HepG2 (cell line): ENCODE measurements around the gene SETD1B. TPM values are rescaled to one million over a fixed set of nuclear protein-coding genes. Genes with fewer than 3 reads are reported as not detected.

Experiments
- ATAC-seq: fragments of 200-7000 bp; cut with Tn5 transposase; 3 replicates; pipeline ENCODE4 v1.9.1; 2020; ENCODE audit warnings: mild to moderate bottlenecking, moderate library complexity
- BruUV-seq: library from RNA; stranded (reverse); fragments of 400-500 nt; replicated peaks from 2 replicates; lab custom pipeline; 2021; lab: Mats Ljungman, UMichigan
- CTCF ChIA-PET: fragments of 300-600 bp; formaldehyde crosslinking; extraction: SDS; loops from one replicate; lab custom pipeline; 2021; ENCODE audit warnings: low total read pairs, inconsistent platforms, low intra/inter-chr PET ratio; lab: Yijun Ruan, JAX
- POLR2A ChIA-PET: fragments of 350-600 bp; sonication (Branson Sonifier 250); formaldehyde crosslinking; loops from one replicate; lab custom pipeline; 2020; ENCODE audit warnings: antibody characterized with exemption, inconsistent platforms; lab: Yijun Ruan, JAX
- DNase-seq: peaks from one replicate; pipeline ENCODE4 v3.0.0-alpha.2; 2015; ENCODE audit warnings: low spot score
- FAIRE-seq: peaks from 3 replicates; lab custom pipeline; 2011; peaks lifted over from hg19 to GRCh38; lab: Jason Lieb, UNC
- H2AFZ ChIP-seq: one replicate; pipeline ENCODE4 v1.6.1; 2011; ENCODE audit warnings: low read length, inconsistent platforms
- H3K27ac ChIP-seq: fragments of 300-600 bp; 3 replicates; pipeline ENCODE4 v1.8.0; 2011; ENCODE audit warnings: mixed run types, mild to moderate bottlenecking, mixed read lengths, low read length, inconsistent platforms; ENCODE audit not compliant: insufficient read depth; ENCODE audit errors: extremely low read length
- H3K27me3 ChIP-seq, 2 experiments: fragments of 200-600 bp in 1 of 2; 2 replicates in 1 of 2; 3 replicates in 1 of 2; pipeline versions ENCODE4 v1.6.0 to v1.8.0; 2011; ENCODE audit warnings: low read length in 2 of 2, mild to moderate bottlenecking in 2 of 2, moderate library complexity in 2 of 2, inconsistent platforms in 1 of 2; ENCODE audit not compliant: insufficient read depth in 2 of 2, control insufficient read depth in 1 of 2
- H3K36me3 ChIP-seq, 2 experiments: fragments of 200-600 bp in 1 of 2; replicated peaks in 1 of 2; 2 replicates in 1 of 2; 3 replicates in 1 of 2; pipeline versions ENCODE4 v1.5.1 to v1.8.0; 2011; ENCODE audit warnings: low read length in 2 of 2, inconsistent platforms in 1 of 2; ENCODE audit not compliant: insufficient read depth in 2 of 2, control insufficient read depth in 1 of 2
- H3K4me1 ChIP-seq: 2 replicates; pipeline ENCODE4 v1.5.1; 2012; ENCODE audit warnings: low read length, inconsistent platforms; ENCODE audit not compliant: insufficient read depth
- H3K4me2 ChIP-seq: 2 replicates; pipeline ENCODE4 v1.6.0; 2011; ENCODE audit warnings: low read depth, low read length, inconsistent platforms
- H3K4me3 ChIP-seq, 3 experiments: fragments of 200-600 bp in 1 of 3; sonication (generic), shearing (Covaris generic) in 1 of 3; replicated peaks in 1 of 3; 2 replicates each; pipeline ENCODE4 v1.5.1; 2011 to 2016; ENCODE audit warnings: low read length in 3 of 3, inconsistent platforms in 2 of 3, low read depth in 2 of 3, mild to moderate bottlenecking in 2 of 3, control low read depth in 1 of 3, mixed read lengths in 1 of 3; ENCODE audit not compliant: insufficient read depth in 1 of 3
- H3K79me2 ChIP-seq: one replicate; pipeline ENCODE4 v1.6.1; 2011; ENCODE audit warnings: low read length, inconsistent platforms; ENCODE audit not compliant: insufficient read depth
- H3K9ac ChIP-seq: 2 replicates; pipeline ENCODE4 v1.6.0; 2011; ENCODE audit warnings: mild to moderate bottlenecking, low read depth, low read length, inconsistent platforms; ENCODE audit not compliant: insufficient read depth
- H3K9me3 ChIP-seq: 2 replicates; pipeline ENCODE4 v1.5.1; 2012; ENCODE audit warnings: mild to moderate bottlenecking, low read length
- H4K20me1 ChIP-seq: 2 replicates; pipeline ENCODE4 v1.6.0; 2011; ENCODE audit warnings: inconsistent platforms, mild to moderate bottlenecking, low read length, moderate library complexity; ENCODE audit not compliant: insufficient read depth
- NR2F6 ChIP-seq, 2 experiments: IDR thresholded peaks; 2 replicates each; pipeline ENCODE4 v1.6.1; 2016; ENCODE audit warnings: antibody characterized with exemption in 1 of 2, mild to moderate bottlenecking in 1 of 2
- TEAD3 ChIP-seq: optimal IDR thresholded peaks from 2 replicates; pipeline ENCODE3; 2016; ENCODE audit warnings: borderline replicate concordance
- ZNF564 ChIP-seq: sonication (generic); formaldehyde crosslinking; IDR thresholded peaks from 2 replicates; pipeline ENCODE4 v1.8.1; 2023; ENCODE audit warnings: mild to moderate bottlenecking, missing genetic modification reagents
- ZNF629 ChIP-seq: sonication (generic); formaldehyde crosslinking; conservative IDR thresholded peaks from 2 replicates; pipeline ENCODE4 v1.5.0; 2020; ENCODE audit warnings: missing genetic modification reagents
- WGBS: methylation state at CpG from one replicate; pipeline ENCODE4 v1.1.6; 2017; ENCODE audit warnings: low lambda C conversion rate; 5-methylcytosine and 5-hydroxymethylcytosine counted together
- in situ Hi-C: cut with HindIII; loops from 2 replicates; pipeline ENCODE4 v1.10.0; 2017; ENCODE audit warnings: low pct_unique_long_range_greater_than_20kb; ENCODE audit not compliant: extremely low pct_ligation_motif_present
- intact Hi-C: fragments of 100-400 bp; cut with micrococcal nuclease; formaldehyde crosslinking; loops from one replicate; pipeline ENCODE4 v1.10.0; 2022; ENCODE audit not compliant: unreplicated experiment
- polyA plus RNA-seq, 8 experiments: library from polyadenylated mRNA; depleted of rRNA in 3 of 8; stranded (reverse) in 7 of 8; unstranded in 1 of 8; fragments of >200 nt; fragmentation: Illumina TruSeq in 4 of 8; extraction: Trizol in 4 of 8; gene quantifications; 2 replicates each; pipeline versions ENCODE4 v1.2.1 to v1.2.3, GENCODE V29; 2011 to 2016; ENCODE audit warnings: low read depth in 4 of 8, missing spikeins in 1 of 8, mixed read lengths in 1 of 8; ENCODE audit not compliant: insufficient read depth in 1 of 8
- total RNA-seq, 5 experiments: library from RNA; depleted of rRNA; stranded (reverse); fragments of >200 nt; fragmentation: Illumina TruSeq; extraction: Trizol; gene quantifications; 2 replicates each; pipeline ENCODE4 v1.2.3, GENCODE V29; 2016; ENCODE audit warnings: low read depth in 1 of 5
- TF ChIP-seq, protein P1 (sequence below): sonication (generic); formaldehyde crosslinking; IDR thresholded peaks from 2 replicates; pipeline ENCODE4 v1.4.0; 2020; ENCODE audit warnings: low read depth, missing genetic modification reagents
- TF ChIP-seq, protein P2 (sequence below): sonication (generic); formaldehyde crosslinking; IDR thresholded peaks from 2 replicates; pipeline ENCODE4 v1.4.0; 2020; ENCODE audit warnings: missing genetic modification reagents

Gene SETD1B
- total and polyA plus RNA-seq, 2 of the 13 experiments (the other 11 are each of a cell fraction or from before 2014, with no cell fraction given), result 1.1 to 1.4 TPM

DNA sequence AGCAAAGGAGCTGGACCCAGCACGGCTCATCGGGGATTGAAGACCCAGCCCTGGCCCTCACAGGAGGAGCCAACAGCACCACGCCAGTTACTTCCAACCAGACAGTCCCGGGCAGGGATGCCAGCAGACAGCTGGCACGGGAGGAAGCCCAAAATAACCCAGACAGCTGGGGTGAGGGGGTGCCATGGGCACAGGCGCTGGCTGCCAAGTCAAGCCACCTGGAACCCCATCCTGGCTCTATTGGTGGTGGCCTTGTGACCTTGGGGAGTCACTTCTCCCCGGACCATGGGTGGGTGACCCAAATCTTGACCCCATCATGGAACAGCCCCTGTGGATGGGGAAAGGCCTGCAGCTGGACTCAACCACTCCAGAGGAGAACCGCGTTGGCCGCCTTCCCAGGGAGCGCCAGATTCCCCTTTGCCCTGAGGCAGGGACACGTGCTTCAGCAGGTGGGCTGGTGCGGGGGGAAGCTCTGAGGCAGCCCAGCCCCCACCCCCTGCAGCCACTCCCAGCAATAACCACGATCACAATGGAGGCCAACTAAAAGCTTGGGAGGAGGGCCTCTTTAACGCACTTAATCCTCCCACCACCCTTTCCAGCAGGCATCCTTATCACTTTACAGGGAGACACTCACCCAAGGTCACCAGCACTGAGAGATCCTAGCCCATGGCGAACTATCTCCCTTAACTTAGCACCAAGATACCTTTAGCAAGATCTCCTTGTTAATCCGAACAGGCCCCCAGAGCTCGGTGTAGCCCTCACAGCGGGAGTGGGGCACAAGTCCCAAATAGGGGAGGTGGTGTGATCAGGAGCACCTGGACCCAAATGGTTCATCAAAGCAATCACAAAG is 5.6 kb upstream of the SETD1B start (continued):
- TF ChIP-seq, protein P1, sequence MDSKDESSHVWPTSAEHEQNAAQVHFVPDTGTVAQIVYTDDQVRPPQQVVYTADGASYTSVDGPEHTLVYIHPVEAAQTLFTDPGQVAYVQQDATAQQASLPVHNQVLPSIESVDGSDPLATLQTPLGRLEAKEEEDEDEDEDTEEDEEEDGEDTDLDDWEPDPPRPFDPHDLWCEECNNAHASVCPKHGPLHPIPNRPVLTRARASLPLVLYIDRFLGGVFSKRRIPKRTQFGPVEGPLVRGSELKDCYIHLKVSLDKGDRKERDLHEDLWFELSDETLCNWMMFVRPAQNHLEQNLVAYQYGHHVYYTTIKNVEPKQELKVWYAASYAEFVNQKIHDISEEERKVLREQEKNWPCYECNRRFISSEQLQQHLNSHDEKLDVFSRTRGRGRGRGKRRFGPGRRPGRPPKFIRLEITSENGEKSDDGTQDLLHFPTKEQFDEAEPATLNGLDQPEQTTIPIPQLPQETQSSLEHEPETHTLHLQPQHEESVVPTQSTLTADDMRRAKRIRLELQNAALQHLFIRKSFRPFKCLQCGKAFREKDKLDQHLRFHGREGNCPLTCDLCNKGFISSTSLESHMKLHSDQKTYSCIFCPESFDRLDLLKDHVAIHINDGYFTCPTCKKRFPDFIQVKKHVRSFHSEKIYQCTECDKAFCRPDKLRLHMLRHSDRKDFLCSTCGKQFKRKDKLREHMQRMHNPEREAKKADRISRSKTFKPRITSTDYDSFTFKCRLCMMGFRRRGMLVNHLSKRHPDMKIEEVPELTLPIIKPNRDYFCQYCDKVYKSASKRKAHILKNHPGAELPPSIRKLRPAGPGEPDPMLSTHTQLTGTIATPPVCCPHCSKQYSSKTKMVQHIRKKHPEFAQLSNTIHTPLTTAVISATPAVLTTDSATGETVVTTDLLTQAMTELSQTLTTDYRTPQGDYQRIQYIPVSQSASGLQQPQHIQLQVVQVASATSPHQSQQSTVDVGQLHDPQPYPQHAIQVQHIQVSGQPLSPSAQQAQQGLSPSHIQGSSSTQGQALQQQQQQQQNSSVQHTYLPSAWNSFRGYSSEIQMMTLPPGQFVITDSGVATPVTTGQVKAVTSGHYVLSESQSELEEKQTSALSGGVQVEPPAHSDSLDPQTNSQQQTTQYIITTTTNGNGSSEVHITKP, result peak; percentile 64; the same call in 1 of the 2 replicates
- TF ChIP-seq NR2F6 (IDR thresholded peaks at IDR 0.05), result no peak
- TF ChIP-seq NR2F6 (CRISPR knock-in tag; IDR thresholded peaks at IDR 0.05), result peak; percentile 69; the same call in 1 of the 2 replicates
- TF ChIP-seq TEAD3 (CRISPR knock-in tag), result peak; percentile 52
- TF ChIP-seq, all 625 proteins: peak for 98

DNA sequence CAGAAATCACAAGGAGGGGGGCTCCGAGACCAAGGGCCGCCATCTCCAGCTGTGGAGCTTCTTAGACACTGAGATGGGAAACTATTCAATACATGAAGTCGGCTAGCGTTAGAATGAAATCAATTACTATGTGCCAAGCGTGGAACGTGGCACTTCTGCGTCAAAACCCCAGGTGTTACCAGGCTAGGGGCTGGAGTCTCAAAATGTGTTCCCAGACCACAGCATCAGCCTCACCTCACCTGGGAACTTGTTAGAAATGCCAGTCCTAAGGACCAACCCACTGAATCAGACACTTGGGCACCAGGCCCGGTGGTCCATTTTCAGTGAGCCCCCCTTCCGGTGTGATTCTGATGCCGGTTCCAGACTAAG is 5.0 kb upstream of the SETD1B start:
- intact Hi-C loops (no loop called here), in situ Hi-C loops (no loop called here)
- Histone ChIP-seq H3K27me3 (no peaks in the 10 kb centered on the region), H3K79me2 (peaks cover 51% of the 10 kb centered on the region), H3K36me3 (no peaks in the 10 kb centered on the region; a peak in 1 of 5 replicates), H2AFZ (no peak overlapping the region), H3K27ac (peak overlapping the region; percentile 99), H4K20me1 (no peaks in the 10 kb centered on the region), H3K4me3 (peak overlapping the region; percentile 40 to 79 (median 71)), H3K4me2 (peak overlapping the region; percentile 96), H3K4me1 (peaks cover 60% of the 10 kb centered on the region), H3K9ac (peak overlapping the region; percentile 62), H3K9me3 (no peaks in the 10 kb centered on the region)
- no peak for DNase-seq
- BruUV-seq, result no TSS peak
- FAIRE-seq, result no peak
- no peak for ATAC-seq
- WGBS, result 52% methylated on average over 10 of the region's 10 CpGs
- TF ChIP-seq, protein P2, sequence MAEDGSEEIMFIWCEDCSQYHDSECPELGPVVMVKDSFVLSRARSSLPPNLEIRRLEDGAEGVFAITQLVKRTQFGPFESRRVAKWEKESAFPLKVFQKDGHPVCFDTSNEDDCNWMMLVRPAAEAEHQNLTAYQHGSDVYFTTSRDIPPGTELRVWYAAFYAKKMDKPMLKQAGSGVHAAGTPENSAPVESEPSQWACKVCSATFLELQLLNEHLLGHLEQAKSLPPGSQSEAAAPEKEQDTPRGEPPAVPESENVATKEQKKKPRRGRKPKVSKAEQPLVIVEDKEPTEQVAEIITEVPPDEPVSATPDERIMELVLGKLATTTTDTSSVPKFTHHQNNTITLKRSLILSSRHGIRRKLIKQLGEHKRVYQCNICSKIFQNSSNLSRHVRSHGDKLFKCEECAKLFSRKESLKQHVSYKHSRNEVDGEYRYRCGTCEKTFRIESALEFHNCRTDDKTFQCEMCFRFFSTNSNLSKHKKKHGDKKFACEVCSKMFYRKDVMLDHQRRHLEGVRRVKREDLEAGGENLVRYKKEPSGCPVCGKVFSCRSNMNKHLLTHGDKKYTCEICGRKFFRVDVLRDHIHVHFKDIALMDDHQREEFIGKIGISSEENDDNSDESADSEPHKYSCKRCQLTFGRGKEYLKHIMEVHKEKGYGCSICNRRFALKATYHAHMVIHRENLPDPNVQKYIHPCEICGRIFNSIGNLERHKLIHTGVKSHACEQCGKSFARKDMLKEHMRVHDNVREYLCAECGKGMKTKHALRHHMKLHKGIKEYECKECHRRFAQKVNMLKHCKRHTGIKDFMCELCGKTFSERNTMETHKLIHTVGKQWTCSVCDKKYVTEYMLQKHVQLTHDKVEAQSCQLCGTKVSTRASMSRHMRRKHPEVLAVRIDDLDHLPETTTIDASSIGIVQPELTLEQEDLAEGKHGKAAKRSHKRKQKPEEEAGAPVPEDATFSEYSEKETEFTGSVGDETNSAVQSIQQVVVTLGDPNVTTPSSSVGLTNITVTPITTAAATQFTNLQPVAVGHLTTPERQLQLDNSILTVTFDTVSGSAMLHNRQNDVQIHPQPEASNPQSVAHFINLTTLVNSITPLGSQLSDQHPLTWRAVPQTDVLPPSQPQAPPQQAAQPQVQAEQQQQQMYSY, result 0 out of 2 replicates have a peak, but pooled peaks have one; percentile 35
- TF ChIP-seq ZNF629 (CRISPR knock-in tag) (no peak), ZNF564 (CRISPR knock-in tag) (0 out of 2 replicates have a peak, but pooled peaks have one; percentile 39)
- CTCF ChIA-PET, result interaction anchor here (1.5 kb wide), 1 partner anchor 13 kb away, joined by 5 read pairs; no protein-coding TSS in a partner anchor
- POLR2A ChIA-PET, result interaction anchor here (1.3 to 14.0 kb wide), 3 partner anchors 8 to 112 kb away, joined by 3 to 393 read pairs (median 27); partner anchors contain the start of genes PSMD9 and SETD1B
